GM20431 (cell line): ENCODE data around the gene GPI.
"Not testable (repeated sequence)": the region's sequence is repeated elsewhere in the genome, so short reads cannot be mapped to it uniquely, and the experiment has no call there.

Source experiments
- in situ Hi-C: fragments of 300-500 bp; cut with MseI, MboI; formaldehyde crosslinking; loops from one replicate; pipeline ENCODE4 v1.15.0; 2020; ENCODE audit warnings: low sequenced_read_pairs; ENCODE audit not compliant: unreplicated experiment

The GPI gene

DNA sequence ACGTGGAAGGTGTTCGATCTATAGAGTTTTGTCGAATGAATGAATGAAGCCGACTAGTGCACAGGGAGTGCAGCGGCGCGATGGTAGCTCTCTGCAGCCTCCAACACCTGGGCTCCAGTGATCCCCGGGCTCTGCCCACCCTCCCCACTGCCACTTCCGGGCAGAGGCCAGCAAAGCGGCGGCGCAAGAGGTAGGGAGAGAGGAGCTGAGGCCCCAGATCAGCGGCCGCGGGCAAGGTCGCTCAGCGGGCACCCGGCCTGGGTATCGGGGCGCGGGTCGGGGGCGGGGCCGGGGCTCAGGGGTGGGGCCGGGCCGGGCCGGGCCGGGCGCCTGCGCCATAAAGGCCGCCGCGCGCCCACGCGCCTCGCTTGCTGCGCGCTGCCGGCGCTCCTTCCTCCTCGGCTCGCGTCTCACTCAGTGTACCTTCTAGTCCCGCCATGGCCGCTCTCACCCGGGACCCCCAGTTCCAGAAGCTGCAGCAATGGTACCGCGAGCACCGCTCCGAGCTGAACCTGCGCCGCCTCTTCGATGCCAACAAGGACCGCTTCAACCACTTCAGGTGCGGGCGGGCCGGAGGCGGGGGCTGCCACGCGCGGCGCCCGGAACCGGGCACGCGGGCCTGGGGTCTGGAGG, at the start of gene GPI:
GPI (plus strand) TSS at position 367 of the 633 bp plus-strand sequence; CDS start at position 438, 71 bp downstream.
- in situ Hi-C loops, result no loop called here

DNA sequence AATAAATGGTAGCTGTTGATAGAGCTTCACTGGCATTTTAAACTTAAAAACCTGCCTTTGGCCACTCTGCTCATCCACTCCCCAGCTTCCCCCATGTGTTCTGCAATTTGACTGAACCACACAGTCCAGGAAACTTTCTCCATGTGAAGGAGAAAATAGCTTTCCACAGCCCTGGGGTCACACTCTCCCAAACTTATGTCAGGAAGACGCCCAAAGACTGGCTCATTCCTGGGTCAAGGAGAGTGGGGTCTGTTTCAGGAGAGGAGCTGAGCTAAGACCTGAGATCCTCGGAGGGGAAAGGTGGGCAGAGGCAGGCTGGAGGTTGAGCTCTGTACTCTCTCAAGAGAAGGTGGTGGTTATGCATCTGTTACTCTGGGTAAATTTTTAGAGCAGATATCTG, 48.7 kb upstream of the GPI start:
- in situ Hi-C loops, result no loop called here

DNA sequence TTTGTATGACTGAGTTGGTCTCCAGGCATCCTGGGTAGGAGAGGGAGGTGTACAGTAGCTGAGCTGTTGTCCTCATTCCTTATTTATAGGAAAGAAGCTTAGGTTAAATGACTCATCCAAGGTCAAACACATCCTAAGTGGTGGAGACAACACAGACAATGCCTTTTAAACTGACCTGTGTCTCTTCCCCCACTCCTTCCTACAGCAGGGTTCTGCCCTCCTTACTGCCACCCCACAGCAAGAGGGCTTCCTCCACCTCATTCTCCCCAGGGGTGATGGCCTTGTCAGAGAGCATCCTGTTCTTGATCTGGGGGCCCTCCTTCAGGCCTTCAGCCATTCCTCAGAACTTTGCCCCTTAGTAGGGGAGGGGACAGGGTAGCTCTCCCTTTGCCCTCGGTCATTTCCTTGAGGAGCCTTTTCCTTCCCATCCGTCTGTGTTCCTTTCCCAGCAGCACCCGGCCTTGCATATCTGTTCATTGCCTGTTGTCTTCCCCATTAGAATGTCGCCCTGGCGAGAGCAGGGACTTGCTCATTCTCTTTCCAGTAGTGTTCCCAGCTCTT, 48.2 kb upstream of the GPI start:
- in situ Hi-C loops, result no loop called here

DNA sequence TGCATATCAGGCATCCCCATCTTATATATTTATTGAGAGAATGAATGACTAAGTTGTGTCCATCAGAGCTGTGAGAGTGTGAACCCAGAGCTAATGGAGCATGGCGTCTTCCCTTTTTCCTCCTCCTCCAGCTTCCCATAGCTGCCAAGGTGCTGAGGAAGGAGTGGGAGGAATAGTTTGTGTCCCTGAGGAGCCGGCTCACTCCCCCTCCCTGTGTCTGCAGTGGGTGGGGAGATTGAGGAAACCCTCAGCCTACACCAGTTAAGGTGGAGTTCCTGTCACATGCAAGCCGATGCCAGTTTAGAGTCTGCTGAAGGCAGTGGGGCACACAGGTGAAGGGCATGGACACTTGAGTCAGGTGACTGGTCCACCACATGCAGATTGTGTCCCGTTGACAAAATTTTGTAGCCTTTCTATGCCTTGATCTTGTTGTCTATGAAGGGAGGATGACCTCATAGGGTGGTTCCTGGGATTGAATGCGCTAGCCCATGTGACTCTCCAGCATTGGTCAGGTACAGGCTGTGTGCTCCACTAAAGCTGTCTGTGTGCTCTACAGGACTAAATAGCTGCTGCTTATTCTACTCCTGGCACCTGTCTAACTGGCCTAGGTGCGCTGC, 47.6 kb upstream of the GPI start:
- in situ Hi-C loops, result no loop called here

DNA sequence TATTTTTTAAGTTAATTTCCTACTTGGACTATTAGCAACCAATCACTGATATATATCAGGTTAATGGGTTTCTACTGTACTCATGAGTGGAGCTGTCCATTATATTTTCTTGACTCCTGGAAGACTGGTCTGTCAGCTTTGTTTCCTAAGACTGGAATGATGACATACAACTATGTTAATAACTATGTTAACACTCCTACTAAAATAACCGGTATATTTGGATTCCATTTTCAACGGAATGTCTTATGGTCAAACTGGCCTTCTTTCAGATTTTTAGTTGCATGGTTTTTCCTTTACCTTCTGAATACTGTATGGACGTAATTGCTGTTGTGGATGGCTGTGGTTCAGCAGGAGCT, 45.8 kb upstream of the GPI start:
- in situ Hi-C loops, result no loop called here

DNA sequence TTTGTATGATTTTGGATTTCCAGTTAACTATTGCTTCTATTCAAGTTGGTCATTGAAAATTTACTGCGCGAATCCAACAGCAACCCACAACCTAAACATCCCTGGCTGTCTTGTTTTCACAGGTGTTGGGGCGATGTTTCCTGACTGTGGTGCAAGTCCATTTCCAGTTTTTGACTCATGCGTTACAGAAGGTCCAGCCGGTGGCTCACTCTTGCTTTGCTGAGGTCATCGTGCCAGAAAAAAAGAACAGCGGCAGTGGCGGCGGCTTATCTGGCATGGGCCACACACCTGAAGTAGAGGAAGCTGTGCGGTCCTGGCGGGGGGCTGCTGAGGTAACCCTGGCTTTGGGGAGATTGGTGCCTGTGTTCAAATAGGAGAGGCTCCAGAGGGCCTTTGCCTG, 45.2 kb upstream of the GPI start:
- in situ Hi-C loops, result no loop called here

DNA sequence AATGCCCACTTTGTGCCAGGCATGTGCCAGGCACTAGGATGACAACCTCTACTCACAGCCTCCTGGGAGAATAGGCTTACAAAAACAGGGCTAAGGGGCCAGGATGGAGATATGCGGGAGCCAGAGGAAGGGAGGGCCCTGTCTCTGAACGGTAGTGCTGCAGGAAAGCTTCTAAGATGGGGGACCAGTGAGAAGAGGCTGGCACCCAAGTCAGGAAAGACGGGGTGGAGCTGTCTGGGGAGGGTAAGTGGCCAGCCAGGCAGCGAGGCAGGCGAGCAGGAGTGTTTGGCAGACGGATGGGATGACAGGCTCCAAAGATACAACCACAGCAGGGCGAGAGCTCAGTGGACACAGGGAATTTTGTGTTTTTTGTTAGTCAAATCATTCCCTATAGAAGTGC, 44.7 kb upstream of the GPI start:
- in situ Hi-C loops, result no loop called here

DNA sequence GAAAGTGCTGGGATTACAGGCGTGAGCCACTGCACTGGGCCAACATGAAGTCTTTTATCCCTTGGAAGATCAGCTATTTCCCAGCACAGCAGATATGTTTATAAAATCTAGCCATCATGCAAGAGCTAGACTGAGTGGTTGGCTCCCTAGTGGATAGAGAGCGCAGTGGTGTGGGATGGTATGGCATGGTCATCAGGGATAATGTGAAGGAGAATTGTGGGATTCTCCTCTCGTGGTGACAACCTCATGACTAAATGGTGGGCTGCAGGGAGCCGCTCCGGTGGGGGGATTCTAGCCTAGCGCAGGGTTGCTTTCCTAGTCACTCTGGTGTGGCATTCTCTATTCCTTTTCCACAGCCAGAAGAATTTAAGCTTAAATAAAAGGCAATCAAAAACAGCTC, 43.3 kb upstream of the GPI start:
- in situ Hi-C loops, result no loop called here

DNA sequence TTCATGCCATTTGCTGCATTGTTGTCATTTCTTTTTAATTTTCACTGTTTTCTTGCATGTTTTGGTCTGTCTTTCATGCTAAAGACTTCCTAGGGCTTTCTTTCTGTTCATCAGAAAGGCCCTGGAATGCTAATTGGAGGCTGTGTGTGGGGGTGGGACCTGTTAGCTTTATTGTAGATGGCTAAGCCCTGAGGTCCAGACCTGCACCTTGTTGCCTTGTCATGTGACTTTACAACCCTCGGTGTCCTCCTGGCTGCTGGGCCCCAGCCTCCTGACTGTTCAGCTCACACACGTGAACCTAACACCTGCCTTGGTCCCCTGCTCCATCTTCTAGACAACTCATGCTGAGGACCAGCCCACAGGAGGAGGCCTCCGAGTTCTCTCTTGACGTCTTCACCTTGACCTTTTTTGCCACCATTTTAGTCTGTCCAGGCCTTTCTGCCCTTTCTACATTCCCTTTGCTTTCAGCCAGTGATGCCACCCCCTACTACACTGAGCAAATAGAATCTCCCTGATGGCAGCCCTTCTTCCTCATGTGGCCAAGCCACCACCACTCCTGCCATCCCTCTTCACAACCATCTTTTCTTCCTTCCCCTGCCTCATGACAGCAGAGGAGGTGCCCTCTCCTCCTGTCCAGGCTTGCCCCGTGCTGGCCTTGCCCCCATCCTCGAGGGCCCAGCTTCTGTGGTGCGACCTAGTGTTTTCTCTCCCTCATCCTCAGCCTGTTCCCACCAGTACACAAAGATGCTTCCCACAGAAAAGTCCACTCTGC, 41.4 kb upstream of the GPI start:
- in situ Hi-C loops, result no loop called here

DNA sequence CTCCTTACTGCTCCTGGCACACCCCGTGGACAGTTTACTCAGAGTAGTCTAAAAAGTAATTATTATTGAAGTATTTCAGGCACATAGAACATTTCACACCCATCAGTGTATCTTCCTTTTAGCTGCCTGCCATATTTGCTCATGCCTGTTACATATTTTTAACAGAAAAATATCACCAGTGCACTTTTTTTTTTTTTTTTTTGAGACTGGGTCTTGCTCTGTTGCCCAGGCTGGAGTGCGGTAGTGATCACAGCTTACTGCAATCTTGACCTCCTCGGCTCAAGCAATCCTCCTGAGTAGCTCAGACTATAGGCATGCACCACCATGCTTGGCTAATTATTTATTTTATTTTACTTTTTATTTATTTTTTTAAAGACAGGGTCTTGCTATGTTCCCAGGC, 40.7 kb upstream of the GPI start:
- in situ Hi-C loops, result no loop called here

DNA sequence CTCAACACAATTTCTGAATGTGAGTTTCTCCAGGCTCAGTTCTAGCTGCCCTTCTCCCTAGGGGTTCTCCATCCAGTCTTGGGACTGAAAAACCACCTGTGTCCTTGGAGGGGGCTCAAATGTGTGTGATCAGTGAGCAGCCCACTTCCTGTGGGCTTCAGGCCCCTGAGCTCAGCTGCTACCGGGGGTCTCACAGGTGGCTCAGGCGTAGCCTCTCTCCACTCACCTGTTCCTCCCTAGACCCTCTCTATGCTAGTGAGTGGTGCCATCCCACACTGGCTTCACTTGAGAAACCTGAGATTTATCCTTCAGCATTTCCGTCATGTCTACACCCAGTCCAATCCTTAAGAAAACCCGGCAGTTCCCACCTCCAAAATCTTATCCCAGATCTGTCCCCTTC, 39.8 kb upstream of the GPI start:
- in situ Hi-C loops, result no loop called here

DNA sequence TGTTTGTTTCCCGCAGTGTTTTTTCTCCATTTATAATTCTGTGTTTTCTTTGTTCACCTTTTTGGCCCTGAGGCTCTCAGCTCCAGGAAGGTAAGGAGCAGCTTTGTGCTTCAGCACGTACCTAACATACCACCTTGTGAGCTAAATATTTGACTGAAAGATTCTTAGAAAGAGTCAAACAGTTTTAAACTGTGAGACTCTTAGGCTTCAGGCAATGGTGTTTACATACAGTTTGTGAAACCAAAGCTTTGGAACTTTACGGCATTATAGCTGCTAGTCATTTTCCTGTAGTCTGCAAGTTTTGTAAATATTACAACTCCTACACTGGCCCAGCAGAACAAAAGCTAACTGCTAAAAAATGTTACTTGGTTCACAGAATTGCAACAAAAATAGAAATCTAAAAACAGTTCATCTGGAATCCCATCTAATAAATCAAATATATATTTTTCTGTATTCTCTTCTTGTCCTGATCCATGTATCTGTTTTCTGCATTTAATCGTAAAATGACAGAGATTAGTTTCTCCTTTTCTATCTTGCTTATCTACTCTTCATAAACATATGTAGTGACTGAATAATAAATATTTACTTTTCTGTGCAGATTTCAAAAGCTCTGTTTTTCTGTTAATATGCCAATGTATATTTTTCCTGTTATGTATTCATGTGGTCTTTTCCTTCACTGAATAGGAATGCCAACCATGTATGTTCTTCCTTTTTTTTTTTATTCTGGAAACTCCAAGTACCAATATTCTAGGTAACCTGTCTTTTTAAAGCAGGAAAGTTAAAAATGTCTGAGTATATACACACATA, 38.8 kb upstream of the GPI start:
- in situ Hi-C loops, result no loop called here

DNA sequence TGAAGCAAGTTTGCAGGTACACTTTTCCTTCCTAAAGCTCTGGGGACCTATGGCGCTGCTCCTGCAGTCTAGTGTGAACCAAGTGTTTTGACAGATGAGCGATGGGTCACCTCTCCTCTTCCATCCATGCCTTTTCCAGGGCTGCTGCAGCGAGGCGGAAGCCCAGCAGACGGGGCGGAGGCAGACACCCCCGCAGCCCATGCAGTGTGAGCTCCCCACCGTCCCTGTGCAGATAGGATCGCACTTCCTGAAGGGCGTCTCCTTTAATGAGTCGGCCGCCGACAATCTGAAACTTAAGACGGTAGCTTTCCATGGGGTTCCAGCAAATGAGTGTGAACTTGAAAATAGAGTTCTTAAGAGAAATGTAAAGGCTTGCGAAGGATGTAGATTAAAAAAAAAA, 37.1 kb upstream of the GPI start:
- in situ Hi-C loops, result no loop called here

DNA sequence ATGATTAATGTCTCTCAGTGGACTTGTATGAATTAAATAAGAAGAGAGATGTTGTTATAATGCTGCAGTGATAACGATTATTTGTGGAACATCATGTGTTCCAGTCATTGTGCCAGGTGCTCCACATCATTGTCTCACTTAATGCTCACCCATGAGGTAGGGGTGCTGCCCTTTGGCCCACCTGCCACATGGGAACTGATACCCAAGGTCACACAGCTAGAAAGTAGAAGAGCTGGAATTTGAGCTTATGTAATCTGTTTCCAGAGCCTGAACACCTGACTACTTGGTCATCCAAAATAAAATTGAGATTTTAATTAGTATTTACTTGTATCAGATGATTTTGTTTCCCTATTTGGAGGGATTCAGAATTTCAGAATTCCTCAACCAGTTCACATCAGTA, 36.0 kb upstream of the GPI start:
- in situ Hi-C loops, result no loop called here

DNA sequence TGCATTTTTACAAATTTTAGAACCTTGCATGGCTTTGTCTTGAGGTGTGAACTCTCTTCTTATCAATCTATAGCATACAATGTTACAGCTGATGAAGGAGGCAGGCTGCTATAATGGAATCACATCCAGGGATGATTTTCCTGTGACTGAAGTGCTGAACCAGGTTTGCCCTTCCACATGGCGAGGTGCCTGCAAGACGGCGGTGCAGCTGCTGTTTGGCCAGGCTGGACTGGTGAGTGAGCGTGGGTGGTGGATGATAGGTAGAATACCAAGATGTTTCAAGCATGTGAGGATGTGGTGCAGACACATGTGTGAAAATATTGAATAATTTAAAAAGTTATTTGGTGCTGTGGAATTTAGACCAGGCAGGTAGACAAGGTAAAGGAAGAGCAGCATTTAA, 34.9 kb upstream of the GPI start:
- in situ Hi-C loops, result no loop called here

DNA sequence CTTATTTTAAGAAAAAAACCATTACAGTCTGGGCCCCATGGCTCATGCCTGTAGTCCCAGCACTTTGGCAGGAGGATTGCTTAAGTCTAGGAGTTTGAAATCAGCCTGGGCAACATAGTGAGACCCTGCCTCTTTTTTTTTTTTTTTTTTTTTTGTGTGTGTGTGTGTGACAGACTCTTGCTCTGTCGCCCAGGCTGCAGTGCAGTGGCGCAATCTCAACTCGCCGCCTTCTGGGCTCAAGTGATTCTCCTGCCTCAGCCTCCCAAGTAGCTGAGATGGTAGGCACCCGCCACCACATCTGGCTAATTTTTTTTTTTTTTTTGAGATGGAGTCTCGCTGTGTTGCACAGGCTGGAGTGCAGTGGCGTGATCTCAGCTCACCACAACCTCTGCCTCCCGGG, 34.4 kb upstream of the GPI start:
- in situ Hi-C loops, result not testable (repeated sequence)

DNA sequence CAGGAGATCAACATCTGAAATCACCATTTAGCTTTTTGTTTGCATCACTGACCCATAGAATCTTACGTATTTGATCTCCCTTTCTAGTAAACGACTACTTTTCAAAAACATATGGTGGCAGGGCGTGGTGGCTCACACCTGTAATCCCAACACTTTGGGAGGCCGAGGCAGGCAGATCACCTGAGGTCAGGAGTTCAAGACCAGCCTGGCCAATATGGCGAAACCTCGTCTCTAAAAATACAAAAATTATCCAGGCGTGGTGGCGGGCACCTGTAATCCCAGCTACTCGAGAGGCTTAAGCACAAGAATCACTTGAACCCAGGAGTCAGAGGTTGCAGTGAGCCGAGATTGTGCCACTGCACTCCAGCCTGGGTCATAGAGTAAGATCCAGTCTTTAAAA, 33.4 kb upstream of the GPI start:
- in situ Hi-C loops, result not testable (repeated sequence)

DNA sequence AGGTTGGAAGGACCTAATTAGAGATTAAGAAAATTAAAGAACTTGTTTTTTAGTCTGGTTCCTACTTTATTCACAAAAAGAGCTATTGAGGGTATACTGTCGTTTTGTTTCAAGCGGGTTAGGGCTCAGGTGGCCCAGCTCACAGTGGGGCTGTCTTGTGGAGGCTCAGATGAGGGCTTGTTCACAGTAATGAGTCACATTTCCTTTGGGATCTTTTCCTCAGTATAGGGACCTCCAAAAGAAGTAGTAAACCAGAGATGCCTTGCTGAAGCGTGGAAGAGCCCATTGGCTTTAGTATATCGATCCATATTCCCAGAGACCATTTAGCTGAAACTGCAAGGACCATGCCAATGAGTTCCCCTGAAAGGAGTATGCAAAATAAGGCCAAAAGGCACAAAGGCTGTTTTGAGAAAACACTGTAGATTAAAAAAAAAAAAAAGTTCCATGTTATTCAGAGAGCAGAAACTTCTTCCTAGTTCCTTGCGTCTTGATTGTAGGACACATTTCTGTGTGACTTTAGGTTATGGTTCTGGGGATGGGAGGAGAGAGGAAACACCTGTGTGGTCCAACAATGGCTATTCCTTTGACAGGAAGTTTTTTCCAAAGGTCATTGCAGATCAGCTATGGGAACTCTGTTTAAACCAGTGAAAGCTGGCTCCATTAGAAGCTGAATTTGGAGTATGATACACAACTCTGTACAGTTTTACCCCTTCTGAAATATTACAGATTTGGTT, 32.8 kb upstream of the GPI start:
- in situ Hi-C loops, result no loop called here

DNA sequence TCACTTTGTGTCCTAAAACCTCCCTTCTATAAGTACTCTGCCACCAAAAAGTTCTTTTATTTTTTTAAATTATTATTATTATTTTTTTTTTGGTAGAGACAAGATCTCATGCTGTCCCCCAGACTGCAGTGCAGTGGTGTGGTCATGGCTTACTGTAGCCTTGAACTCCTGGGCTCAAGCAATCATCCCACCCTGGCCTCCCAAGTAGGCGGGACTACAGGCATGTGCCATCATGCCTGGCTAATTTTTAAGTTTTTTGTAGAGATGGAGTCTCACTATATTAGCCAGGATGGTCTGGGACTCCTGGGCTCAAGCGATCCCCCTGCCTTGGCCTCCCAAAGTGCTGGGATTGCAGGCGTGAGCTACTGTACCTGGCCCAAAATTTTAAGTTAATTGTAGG, 29.1 kb upstream of the GPI start:
- in situ Hi-C loops, result no loop called here

DNA sequence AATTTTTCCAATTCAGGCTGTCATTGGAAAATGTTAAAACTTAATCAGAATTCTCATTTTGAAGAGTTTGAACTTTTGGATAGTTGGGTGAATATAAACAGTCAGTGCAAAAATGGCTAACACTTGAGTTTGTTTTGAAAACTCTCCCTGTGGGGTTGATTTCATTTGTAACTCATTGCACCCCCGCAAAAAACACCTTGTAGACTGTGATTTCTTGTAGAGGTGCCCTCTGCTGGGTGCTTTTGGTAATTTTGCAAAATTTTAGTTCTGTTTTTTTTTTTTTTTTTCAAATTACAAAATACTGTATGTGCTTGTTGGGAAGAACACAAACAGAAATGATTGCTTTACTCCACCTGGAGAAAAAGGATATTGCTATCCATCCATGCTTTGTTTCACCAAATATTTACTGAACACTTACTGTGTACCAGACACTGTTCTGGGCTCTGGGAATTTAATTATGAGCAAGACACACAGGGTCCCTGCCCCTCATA, 28.2 kb upstream of the GPI start:
- in situ Hi-C loops, result no loop called here
